Measurements from ENCODE around the gene NOX3.

DNA sequence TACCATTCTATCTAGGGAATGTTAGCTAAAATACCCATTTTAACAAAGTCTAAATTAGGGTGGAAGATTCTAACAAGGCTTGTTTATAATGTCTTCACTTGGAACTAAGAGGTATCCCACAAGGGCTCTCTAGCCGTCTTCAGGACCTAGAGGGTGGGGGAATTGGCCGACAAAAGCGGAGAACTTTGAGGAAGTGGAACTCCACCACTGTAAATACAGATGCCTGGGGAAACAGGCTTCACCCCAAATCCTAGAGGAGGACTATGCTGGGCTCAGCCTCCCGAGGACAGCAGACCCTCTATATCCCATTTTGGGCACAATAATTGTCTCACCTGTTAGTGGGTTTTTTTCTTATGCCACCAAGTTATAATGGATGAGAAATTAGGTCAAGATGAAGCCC is 83.4 kb downstream of the NOX3 start:
- TF ChIP-seq, protein P1, sequence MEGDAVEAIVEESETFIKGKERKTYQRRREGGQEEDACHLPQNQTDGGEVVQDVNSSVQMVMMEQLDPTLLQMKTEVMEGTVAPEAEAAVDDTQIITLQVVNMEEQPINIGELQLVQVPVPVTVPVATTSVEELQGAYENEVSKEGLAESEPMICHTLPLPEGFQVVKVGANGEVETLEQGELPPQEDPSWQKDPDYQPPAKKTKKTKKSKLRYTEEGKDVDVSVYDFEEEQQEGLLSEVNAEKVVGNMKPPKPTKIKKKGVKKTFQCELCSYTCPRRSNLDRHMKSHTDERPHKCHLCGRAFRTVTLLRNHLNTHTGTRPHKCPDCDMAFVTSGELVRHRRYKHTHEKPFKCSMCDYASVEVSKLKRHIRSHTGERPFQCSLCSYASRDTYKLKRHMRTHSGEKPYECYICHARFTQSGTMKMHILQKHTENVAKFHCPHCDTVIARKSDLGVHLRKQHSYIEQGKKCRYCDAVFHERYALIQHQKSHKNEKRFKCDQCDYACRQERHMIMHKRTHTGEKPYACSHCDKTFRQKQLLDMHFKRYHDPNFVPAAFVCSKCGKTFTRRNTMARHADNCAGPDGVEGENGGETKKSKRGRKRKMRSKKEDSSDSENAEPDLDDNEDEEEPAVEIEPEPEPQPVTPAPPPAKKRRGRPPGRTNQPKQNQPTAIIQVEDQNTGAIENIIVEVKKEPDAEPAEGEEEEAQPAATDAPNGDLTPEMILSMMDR (IDR thresholded peaks at IDR 0.05; ENCODE audit: borderline replicate concordance, extremely low read depth, low read length, poor library complexity, severe bottlenecking) = no peak
- no peak for TF ChIP-seq EZH2 (IDR thresholded peaks at IDR 0.05; ENCODE audit: borderline replicate concordance, low read depth, low read length, severe bottlenecking)

Data from DND-41 (cell line).